Ascending aorta (tissue), 2 donors: Measurements from ENCODE around the gene MTF2. TPM values are rescaled to one million over a fixed set of nuclear protein-coding genes. Genes with fewer than 3 reads are reported as not detected.

Source experiments
- DNase-seq, 2 donors: peaks; one replicate each; pipeline ENCODE4 v3.0.0-alpha.2; 2019; ENCODE audit warnings: low spot score in 2 of 2
- H3K27ac ChIP-seq, 2 donors: fragments of 200-600 bp; sonication (generic); one replicate each; pipeline ENCODE4 v1.5.1; 2016 to 2017; ENCODE audit warnings: mild to moderate bottlenecking in 1 of 2
- H3K27me3 ChIP-seq: fragments of 200-600 bp; sonication (generic); one replicate; pipeline ENCODE4 v1.5.1; 2017
- H3K36me3 ChIP-seq, 2 donors: fragments of 200-600 bp; sonication (generic); one replicate each; pipeline ENCODE4 v1.5.1; 2016
- H3K4me1 ChIP-seq, 2 donors: fragments of 200-600 bp; sonication (generic); one replicate each; pipeline ENCODE4 v1.5.1; 2016 to 2017; ENCODE audit warnings: mild to moderate bottlenecking in 1 of 2
- H3K4me3 ChIP-seq, 2 donors: fragments of 200-600 bp; sonication (generic); one replicate each; pipeline ENCODE4 v1.5.1; 2016 to 2017; ENCODE audit warnings: mild to moderate bottlenecking in 1 of 2
- H3K9me3 ChIP-seq, 2 donors: fragments of 200-600 bp; sonication (generic); one replicate each; pipeline ENCODE4 v1.5.1; 2016
- CTCF ChIP-seq, 3 experiments: fragments of 200-600 bp in 2 of 3; fragments of 450-650 bp in 1 of 3; sonication (generic) in 2 of 3; IDR thresholded peaks; one replicate each; pipeline ENCODE4 v1.5.1; 2016 to 2019; ENCODE audit warnings: antibody characterized with exemption in 3 of 3, mild to moderate bottlenecking in 1 of 3, moderate library complexity in 1 of 3
- intact Hi-C: fragments of 100-400 bp; cut with DNase I; formaldehyde crosslinking; loops from one replicate; pipeline ENCODE4 v1.15.1; 2023
- total RNA-seq: library from RNA; depleted of rRNA; stranded (reverse); fragments of >200 nt; gene quantifications from one replicate; pipeline ENCODE4 v1.1.0, GENCODE V29; 2016

Gene MTF2
- total RNA-seq, 1 donor from 2014 or later, result 2.3 TPM

GRCh38 chr1:93124556-93125355 lies 45.7 kb downstream of the MTF2 start:
- no peak overlapping the region for H3K27ac ChIP-seq
- no peak for DNase-seq
- H3K9me3 ChIP-seq, result no peaks in the 10 kb centered on the region
- intact Hi-C loops, result no loop called here
- peaks cover 3 to 10% of the 10 kb centered on the region in 2 donors for H3K36me3 ChIP-seq
- no peaks in the 10 kb centered on the region for H3K27me3 ChIP-seq
- H3K4me1 ChIP-seq, result no peaks in the 10 kb centered on the region
- no peak overlapping the region for H3K4me3 ChIP-seq
- no peak for TF ChIP-seq CTCF (IDR thresholded peaks at IDR 0.05)

GRCh38 chr1:93129507-93130099 lies 50.5 kb downstream of the MTF2 start:
- Histone ChIP-seq H3K27ac (no peak overlapping the region), H3K4me3 (no peak overlapping the region), H3K36me3 (peaks cover 4 to 12% of the 10 kb centered on the region in 2 donors), H3K4me1 (no peaks in the 10 kb centered on the region), H3K27me3 (no peaks in the 10 kb centered on the region), H3K9me3 (no peaks in the 10 kb centered on the region)
- DNase-seq, result no peak
- intact Hi-C loops, result no loop called here
- no peak for TF ChIP-seq CTCF (IDR thresholded peaks at IDR 0.05)

GRCh38 chr1:93132638-93133037 lies 53.6 kb downstream of the MTF2 start:
- H3K36me3 ChIP-seq, result peaks cover 23 to 37% of the 10 kb centered on the region in 2 donors
- no peaks in the 10 kb centered on the region for H3K9me3 ChIP-seq
- no peak for TF ChIP-seq CTCF (IDR thresholded peaks at IDR 0.05)
- H3K4me3 ChIP-seq, result no peak overlapping the region
- H3K4me1 ChIP-seq, result no peaks in the 10 kb centered on the region
- DNase-seq, result no peak
- intact Hi-C loops, result no loop called here
- H3K27me3 ChIP-seq, result no peaks in the 10 kb centered on the region
- no peak overlapping the region for H3K27ac ChIP-seq

GRCh38 chr1:93136445-93136844 lies 57.4 kb downstream of the MTF2 start:
- intact Hi-C loops, result no loop called here
- H3K4me1 ChIP-seq, result no peaks in the 10 kb centered on the region
- DNase-seq, result no peak
- H3K9me3 ChIP-seq, result no peaks in the 10 kb centered on the region
- no peaks in the 10 kb centered on the region for H3K27me3 ChIP-seq
- H3K27ac ChIP-seq, result no peak overlapping the region
- TF ChIP-seq CTCF (IDR thresholded peaks at IDR 0.05), result no peak
- H3K36me3 ChIP-seq, result peaks cover 20 to 37% of the 10 kb centered on the region in 2 donors
- no peak overlapping the region for H3K4me3 ChIP-seq

- no peak for TF ChIP-seq CTCF (IDR thresholded peaks at IDR 0.05)
Observed at GRCh38 chr1:93137604-93138292, 58.7 kb downstream of the MTF2 start.

More at GRCh38 chr1:93137604-93138292, 58.7 kb downstream of the MTF2 start:
- Histone ChIP-seq H3K27ac (no peak overlapping the region), H3K36me3 (peaks cover 20 to 37% of the 10 kb centered on the region in 2 donors), H3K27me3 (no peaks in the 10 kb centered on the region), H3K4me1 (no peaks in the 10 kb centered on the region), H3K9me3 (no peaks in the 10 kb centered on the region), H3K4me3 (no peak overlapping the region)
- no peak for DNase-seq
- intact Hi-C loops, result no loop called here
